HL-60 (cell line): ENCODE results near the gene SLC38A1.
"Not testable (repeated sequence)": the region's sequence is repeated elsewhere in the genome, so short reads cannot be mapped to it uniquely, and the experiment has no call there.

Source experiments
- DNase-seq, 2 experiments: peaks; one replicate each; pipeline ENCODE4 v3.0.0-alpha.2; 2010 to 2020; ENCODE audit warnings: low read depth in 1 of 2, low spot score in 1 of 2
- H3K27ac ChIP-seq: fragments of 250-450 bp; sonication (Bioruptor Pico); replicated peaks from 2 replicates; pipeline ENCODE4 v1.5.1; 2020; ENCODE audit warnings: mild to moderate bottlenecking, moderate library complexity
- H3K27me3 ChIP-seq: fragments of 250-450 bp; sonication (Bioruptor Pico); 2 replicates; pipeline ENCODE4 v1.5.1; 2021; ENCODE audit warnings: mild to moderate bottlenecking, moderate library complexity; ENCODE audit not compliant: insufficient read depth, poor library complexity, severe bottlenecking
- H3K4me3 ChIP-seq: replicated peaks from 2 replicates; pipeline ENCODE4 v1.5.1; 2011; ENCODE audit warnings: mild to moderate bottlenecking, control low read depth, low read length; ENCODE audit not compliant: insufficient read depth
- GABPA ChIP-seq: IDR thresholded peaks from 2 replicates; pipeline ENCODE4 v1.6.1; 2012; ENCODE audit warnings: low read depth
- POLR2AphosphoS5 ChIP-seq: IDR thresholded peaks from 2 replicates; pipeline ENCODE4 v1.6.1; 2012; ENCODE audit warnings: low read depth
- SPI1 ChIP-seq: IDR thresholded peaks from 2 replicates; pipeline ENCODE4 v1.6.1; 2012; ENCODE audit warnings: low read depth, mild to moderate bottlenecking, borderline replicate concordance
- TF ChIP-seq, protein P1 (sequence below): IDR thresholded peaks from 2 replicates; pipeline ENCODE4 v1.6.1; 2012; ENCODE audit warnings: low read depth; ENCODE audit not compliant: insufficient replicate concordance
- TF ChIP-seq, protein P2 (sequence below): IDR thresholded peaks from one replicate; pipeline ENCODE4 v1.5.1; 2011; ENCODE audit warnings: low read length, control low read depth, inconsistent platforms; ENCODE audit not compliant: insufficient read depth

The SLC38A1 gene

GRCh38 chr12:46258129-46258528 lies 10.7 kb downstream of the SLC38A1 start:
- no peak for DNase-seq
- no peaks in the 10 kb centered on the region for H3K27me3 ChIP-seq
- no peak overlapping the region for H3K27ac ChIP-seq
- no peak overlapping the region for H3K4me3 ChIP-seq
- TF ChIP-seq, protein P1, sequence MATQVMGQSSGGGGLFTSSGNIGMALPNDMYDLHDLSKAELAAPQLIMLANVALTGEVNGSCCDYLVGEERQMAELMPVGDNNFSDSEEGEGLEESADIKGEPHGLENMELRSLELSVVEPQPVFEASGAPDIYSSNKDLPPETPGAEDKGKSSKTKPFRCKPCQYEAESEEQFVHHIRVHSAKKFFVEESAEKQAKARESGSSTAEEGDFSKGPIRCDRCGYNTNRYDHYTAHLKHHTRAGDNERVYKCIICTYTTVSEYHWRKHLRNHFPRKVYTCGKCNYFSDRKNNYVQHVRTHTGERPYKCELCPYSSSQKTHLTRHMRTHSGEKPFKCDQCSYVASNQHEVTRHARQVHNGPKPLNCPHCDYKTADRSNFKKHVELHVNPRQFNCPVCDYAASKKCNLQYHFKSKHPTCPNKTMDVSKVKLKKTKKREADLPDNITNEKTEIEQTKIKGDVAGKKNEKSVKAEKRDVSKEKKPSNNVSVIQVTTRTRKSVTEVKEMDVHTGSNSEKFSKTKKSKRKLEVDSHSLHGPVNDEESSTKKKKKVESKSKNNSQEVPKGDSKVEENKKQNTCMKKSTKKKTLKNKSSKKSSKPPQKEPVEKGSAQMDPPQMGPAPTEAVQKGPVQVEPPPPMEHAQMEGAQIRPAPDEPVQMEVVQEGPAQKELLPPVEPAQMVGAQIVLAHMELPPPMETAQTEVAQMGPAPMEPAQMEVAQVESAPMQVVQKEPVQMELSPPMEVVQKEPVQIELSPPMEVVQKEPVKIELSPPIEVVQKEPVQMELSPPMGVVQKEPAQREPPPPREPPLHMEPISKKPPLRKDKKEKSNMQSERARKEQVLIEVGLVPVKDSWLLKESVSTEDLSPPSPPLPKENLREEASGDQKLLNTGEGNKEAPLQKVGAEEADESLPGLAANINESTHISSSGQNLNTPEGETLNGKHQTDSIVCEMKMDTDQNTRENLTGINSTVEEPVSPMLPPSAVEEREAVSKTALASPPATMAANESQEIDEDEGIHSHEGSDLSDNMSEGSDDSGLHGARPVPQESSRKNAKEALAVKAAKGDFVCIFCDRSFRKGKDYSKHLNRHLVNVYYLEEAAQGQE: no peak
- TF ChIP-seq, protein P2, sequence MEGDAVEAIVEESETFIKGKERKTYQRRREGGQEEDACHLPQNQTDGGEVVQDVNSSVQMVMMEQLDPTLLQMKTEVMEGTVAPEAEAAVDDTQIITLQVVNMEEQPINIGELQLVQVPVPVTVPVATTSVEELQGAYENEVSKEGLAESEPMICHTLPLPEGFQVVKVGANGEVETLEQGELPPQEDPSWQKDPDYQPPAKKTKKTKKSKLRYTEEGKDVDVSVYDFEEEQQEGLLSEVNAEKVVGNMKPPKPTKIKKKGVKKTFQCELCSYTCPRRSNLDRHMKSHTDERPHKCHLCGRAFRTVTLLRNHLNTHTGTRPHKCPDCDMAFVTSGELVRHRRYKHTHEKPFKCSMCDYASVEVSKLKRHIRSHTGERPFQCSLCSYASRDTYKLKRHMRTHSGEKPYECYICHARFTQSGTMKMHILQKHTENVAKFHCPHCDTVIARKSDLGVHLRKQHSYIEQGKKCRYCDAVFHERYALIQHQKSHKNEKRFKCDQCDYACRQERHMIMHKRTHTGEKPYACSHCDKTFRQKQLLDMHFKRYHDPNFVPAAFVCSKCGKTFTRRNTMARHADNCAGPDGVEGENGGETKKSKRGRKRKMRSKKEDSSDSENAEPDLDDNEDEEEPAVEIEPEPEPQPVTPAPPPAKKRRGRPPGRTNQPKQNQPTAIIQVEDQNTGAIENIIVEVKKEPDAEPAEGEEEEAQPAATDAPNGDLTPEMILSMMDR: no peak
- no peak for TF ChIP-seq SPI1
- no peak for TF ChIP-seq POLR2AphosphoS5
- TF ChIP-seq GABPA: no peak

- no peak for DNase-seq
- Histone ChIP-seq H3K27me3 (no peaks in the 10 kb centered on the region), H3K4me3 (no peak overlapping the region), H3K27ac (no peak overlapping the region)
- TF ChIP-seq, protein P2: no peak
- TF ChIP-seq POLR2AphosphoS5: no peak
- TF ChIP-seq SPI1: no peak
- TF ChIP-seq, protein P1: no peak
- no peak for TF ChIP-seq GABPA
Measured at GRCh38 chr12:46256942-46257341, 11.9 kb downstream of the SLC38A1 start.

DNA sequence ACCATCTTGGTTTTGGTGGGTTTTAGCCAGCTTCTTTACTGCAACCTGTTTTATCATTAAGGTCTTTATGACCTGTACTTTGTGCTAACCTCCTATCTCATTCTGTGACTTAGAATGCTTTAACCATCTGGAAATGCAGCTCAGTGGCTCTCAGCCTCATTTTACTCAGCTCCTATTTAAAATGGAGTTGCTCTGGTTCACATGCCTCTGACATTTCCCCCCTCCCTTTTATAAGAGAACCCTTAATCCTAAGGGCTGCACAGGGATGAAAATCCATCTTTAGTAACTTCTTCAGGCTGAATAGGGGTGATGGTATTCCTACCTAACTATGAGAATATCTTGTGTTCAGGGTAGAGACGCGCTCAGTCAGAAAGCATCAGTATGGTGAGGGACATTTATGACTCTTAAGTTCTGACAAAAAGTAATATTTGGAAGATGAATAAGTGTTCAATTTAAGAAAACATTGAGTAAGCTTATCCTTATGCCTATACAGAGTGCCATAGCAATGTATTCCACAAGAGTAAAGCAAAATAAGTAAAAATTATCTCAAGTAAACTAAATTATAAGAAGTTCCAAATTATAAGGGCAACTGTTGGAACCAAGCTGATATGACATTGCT lies 15.2 kb downstream of the SLC38A1 start:
- Histone ChIP-seq H3K4me3 (no peak overlapping the region), H3K27ac (no peak overlapping the region), H3K27me3 (no peaks in the 10 kb centered on the region)
- no peak for TF ChIP-seq SPI1
- TF ChIP-seq GABPA: no peak
- TF ChIP-seq, protein P2: no peak
- TF ChIP-seq, protein P1: no peak
- DNase-seq: no peak

DNA sequence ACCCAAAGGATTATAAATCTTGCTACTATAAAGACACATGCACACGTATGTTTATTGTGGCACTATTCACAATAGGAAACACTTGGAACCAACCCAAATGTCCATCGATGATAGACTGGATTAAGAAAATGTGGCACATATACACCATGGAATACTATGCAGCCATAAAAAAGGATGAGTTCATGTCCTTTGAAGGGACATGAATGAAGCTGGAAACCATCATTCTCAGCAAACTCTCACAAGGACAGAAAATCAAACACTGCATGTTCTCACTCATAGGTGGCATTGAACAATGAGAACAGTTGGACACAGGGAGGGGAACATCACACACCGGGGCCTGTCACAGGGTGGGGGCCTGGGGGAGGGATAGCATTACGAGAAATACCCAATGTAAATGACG lies 16.8 kb downstream of the SLC38A1 start:
- DNase-seq, H3K27ac ChIP-seq, H3K27me3 ChIP-seq, H3K4me3 ChIP-seq: not testable (repeated sequence)

- not testable (repeated sequence) for H3K27ac ChIP-seq, H3K4me3 ChIP-seq
Measured at GRCh38 chr12:46249960-46250359, 18.9 kb downstream of the SLC38A1 start.

More at GRCh38 chr12:46249960-46250359, 18.9 kb downstream of the SLC38A1 start:
- DNase-seq, H3K27me3 ChIP-seq: not testable (repeated sequence)
